Midbrain (tissue), 1 donor: ENCODE measurements around the gene KIAA2012.

ENCODE experiments used
- DNase-seq: peaks from one replicate; lab custom pipeline; 2025; lab: John Stamatoyannopoulos, UW

The KIAA2012 gene

GRCh38 chr2:202072737-202073401, at the start of gene KIAA2012:
Gene KIAA2012 (plus strand): TSS chr2:202073255. CDS start chr2:202073628, 373 bp downstream.
- no peak for DNase-seq

GRCh38 chr2:202023904-202024266, 49.2 kb upstream of the KIAA2012 start:
- no peak for DNase-seq

GRCh38 chr2:202024871-202025270, 48.2 kb upstream of the KIAA2012 start:
- no peak for DNase-seq

- DNase-seq: no peak
Measured at GRCh38 chr2:202025816-202026215, 47.2 kb upstream of the KIAA2012 start.

GRCh38 chr2:202026507-202026906, 46.5 kb upstream of the KIAA2012 start:
- DNase-seq: no peak

- DNase-seq: no peak
Measured at GRCh38 chr2:202030691-202031090, 42.4 kb upstream of the KIAA2012 start.

GRCh38 chr2:202031246-202031951, 41.7 kb upstream of the KIAA2012 start:
- DNase-seq: no peak

- peak; percentile 53 for DNase-seq
Measured at GRCh38 chr2:202032846-202033316, 40.2 kb upstream of the KIAA2012 start.

GRCh38 chr2:202033317-202034248, 39.5 kb upstream of the KIAA2012 start, which contains the start of gene FZD7:
Gene FZD7 (plus strand): TSS chr2:202033855. CDS start chr2:202034648, 793 bp downstream.
- DNase-seq: peak; percentile 88

GRCh38 chr2:202034249-202035088, 38.6 kb upstream of the KIAA2012 start:
- no peak for DNase-seq

GRCh38 chr2:202035089-202035940, 37.7 kb upstream of the KIAA2012 start:
- peak; percentile 26 for DNase-seq

- no peak for DNase-seq
Measured at GRCh38 chr2:202035941-202036372, 37.1 kb upstream of the KIAA2012 start.

- no peak for DNase-seq
Measured at GRCh38 chr2:202036601-202037037, 36.4 kb upstream of the KIAA2012 start.

GRCh38 chr2:202037086-202037485, 36.0 kb upstream of the KIAA2012 start:
- DNase-seq: no peak

- no peak for DNase-seq
Measured at GRCh38 chr2:202038471-202039277, 34.4 kb upstream of the KIAA2012 start.

GRCh38 chr2:202039278-202040078, 33.6 kb upstream of the KIAA2012 start:
- no peak for DNase-seq

GRCh38 chr2:202040079-202040844, 32.8 kb upstream of the KIAA2012 start:
- no peak for DNase-seq

- DNase-seq: no peak
Measured at GRCh38 chr2:202042444-202042843, 30.6 kb upstream of the KIAA2012 start.
